Neural cell (in vitro differentiated cells): Measurements from ENCODE around the gene DIP2C.

Experiments used
- EP300 ChIP-seq: fragments of 450-650 bp; conservative IDR thresholded peaks from 2 replicates; pipeline ENCODE4 v1.6.1; 2014; ENCODE audit warnings: antibody characterized with exemption, mild to moderate bottlenecking, moderate library complexity; ENCODE audit not compliant: poor library complexity, severe bottlenecking
- EZH2 ChIP-seq: fragments of 200-600, 300-800 bp; shearing (Covaris generic), sonication (generic); IDR thresholded peaks from 2 replicates; pipeline ENCODE4 v1.6.1; 2014; ENCODE audit warnings: antibody characterized with exemption, low read length, borderline replicate concordance, mild to moderate bottlenecking; ENCODE audit not compliant: insufficient read depth, poor library complexity, severe bottlenecking
- RAD21 ChIP-seq: fragments of 450-650 bp; conservative IDR thresholded peaks from 2 replicates; pipeline ENCODE4 v1.6.1; 2014; ENCODE audit warnings: antibody characterized with exemption, mild to moderate bottlenecking, moderate library complexity
- SMC3 ChIP-seq: fragments of 450-650 bp; conservative IDR thresholded peaks from 2 replicates; pipeline ENCODE4 v1.6.1; 2014; ENCODE audit warnings: antibody characterized with exemption, mild to moderate bottlenecking, moderate library complexity; ENCODE audit not compliant: poor library complexity
- TF ChIP-seq, protein P1 (sequence below): fragments of 450-650 bp; IDR thresholded peaks from 2 replicates; pipeline ENCODE4 v1.5.1; 2014; ENCODE audit warnings: antibody characterized with exemption, mild to moderate bottlenecking, moderate library complexity; ENCODE audit not compliant: poor library complexity, severe bottlenecking
- TF ChIP-seq, protein P2 (sequence below): IDR thresholded peaks from 2 replicates; pipeline ENCODE4 v1.6.1; 2012; ENCODE audit warnings: borderline replicate concordance

DNA sequence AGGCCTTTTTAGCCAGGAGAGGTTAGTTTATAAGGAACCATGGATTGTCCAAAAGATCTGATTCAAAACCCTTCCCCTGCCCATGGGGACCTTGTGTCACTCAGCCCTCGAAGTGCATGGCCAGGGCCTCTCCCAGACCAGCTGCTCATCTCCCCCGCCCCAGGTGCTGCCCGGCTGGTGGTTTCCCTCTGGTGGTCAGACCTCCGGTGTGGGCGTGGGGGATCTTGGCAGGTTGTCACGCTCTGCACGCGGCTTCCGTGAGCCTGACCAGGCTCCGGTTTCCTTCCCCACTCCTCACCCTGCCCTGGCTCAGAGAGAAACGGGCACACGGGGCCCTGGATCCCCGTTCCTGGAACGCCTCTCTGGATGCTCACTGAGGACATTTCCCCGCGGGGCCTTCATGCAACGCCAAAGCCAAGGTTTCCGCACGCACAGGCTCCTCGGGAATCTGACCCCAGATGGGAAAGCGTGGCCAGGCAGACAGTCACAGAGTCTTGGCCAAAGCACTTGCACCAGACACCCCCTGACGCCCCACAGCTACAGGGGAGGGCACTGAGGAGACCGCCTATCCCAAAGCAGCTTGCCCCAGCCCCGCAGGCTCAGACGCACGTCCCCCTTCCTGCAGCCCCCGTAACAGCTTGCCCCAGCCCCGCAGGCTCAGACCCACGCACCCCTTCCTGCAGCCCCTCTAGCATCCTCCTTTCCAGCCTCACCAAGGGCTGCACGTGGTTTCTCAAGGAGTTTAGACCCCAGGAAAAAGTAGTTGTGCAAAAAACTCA, 7.8 kb upstream of the DIP2C start:
- TF ChIP-seq, protein P1, sequence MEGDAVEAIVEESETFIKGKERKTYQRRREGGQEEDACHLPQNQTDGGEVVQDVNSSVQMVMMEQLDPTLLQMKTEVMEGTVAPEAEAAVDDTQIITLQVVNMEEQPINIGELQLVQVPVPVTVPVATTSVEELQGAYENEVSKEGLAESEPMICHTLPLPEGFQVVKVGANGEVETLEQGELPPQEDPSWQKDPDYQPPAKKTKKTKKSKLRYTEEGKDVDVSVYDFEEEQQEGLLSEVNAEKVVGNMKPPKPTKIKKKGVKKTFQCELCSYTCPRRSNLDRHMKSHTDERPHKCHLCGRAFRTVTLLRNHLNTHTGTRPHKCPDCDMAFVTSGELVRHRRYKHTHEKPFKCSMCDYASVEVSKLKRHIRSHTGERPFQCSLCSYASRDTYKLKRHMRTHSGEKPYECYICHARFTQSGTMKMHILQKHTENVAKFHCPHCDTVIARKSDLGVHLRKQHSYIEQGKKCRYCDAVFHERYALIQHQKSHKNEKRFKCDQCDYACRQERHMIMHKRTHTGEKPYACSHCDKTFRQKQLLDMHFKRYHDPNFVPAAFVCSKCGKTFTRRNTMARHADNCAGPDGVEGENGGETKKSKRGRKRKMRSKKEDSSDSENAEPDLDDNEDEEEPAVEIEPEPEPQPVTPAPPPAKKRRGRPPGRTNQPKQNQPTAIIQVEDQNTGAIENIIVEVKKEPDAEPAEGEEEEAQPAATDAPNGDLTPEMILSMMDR, result no peak
- no peak for TF ChIP-seq SMC3
- no peak for TF ChIP-seq EZH2
- no peak for TF ChIP-seq RAD21
- TF ChIP-seq EP300, result no peak
- TF ChIP-seq, protein P2, sequence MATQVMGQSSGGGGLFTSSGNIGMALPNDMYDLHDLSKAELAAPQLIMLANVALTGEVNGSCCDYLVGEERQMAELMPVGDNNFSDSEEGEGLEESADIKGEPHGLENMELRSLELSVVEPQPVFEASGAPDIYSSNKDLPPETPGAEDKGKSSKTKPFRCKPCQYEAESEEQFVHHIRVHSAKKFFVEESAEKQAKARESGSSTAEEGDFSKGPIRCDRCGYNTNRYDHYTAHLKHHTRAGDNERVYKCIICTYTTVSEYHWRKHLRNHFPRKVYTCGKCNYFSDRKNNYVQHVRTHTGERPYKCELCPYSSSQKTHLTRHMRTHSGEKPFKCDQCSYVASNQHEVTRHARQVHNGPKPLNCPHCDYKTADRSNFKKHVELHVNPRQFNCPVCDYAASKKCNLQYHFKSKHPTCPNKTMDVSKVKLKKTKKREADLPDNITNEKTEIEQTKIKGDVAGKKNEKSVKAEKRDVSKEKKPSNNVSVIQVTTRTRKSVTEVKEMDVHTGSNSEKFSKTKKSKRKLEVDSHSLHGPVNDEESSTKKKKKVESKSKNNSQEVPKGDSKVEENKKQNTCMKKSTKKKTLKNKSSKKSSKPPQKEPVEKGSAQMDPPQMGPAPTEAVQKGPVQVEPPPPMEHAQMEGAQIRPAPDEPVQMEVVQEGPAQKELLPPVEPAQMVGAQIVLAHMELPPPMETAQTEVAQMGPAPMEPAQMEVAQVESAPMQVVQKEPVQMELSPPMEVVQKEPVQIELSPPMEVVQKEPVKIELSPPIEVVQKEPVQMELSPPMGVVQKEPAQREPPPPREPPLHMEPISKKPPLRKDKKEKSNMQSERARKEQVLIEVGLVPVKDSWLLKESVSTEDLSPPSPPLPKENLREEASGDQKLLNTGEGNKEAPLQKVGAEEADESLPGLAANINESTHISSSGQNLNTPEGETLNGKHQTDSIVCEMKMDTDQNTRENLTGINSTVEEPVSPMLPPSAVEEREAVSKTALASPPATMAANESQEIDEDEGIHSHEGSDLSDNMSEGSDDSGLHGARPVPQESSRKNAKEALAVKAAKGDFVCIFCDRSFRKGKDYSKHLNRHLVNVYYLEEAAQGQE, result no peak
